GM12878 (cell line): ENCODE results near the gene LMAN1L.

Experiments
- BHLHE40 ChIP-seq, 2 experiments: fragments of 450-650 bp in 1 of 2; IDR thresholded peaks; 2 replicates each; pipeline ENCODE4 v1.6.1; 2011 to 2017; ENCODE audit warnings: low read depth in 2 of 2, borderline replicate concordance in 1 of 2, improper control_type of control experiment in 1 of 2, low read length in 1 of 2, mild to moderate bottlenecking in 1 of 2
- EGR1 ChIP-seq, 2 experiments: IDR thresholded peaks; 1 replicate in 1 of 2; 2 replicates in 1 of 2; pipeline ENCODE4 v1.6.1; 2011 to 2012; ENCODE audit warnings: low read depth in 2 of 2, low read length in 2 of 2, borderline replicate concordance in 1 of 2, mild to moderate bottlenecking in 1 of 2, moderate library complexity in 1 of 2
- EZH2 ChIP-seq: IDR thresholded peaks from 2 replicates; pipeline ENCODE4 v1.6.1; 2012; ENCODE audit warnings: low read depth, mild to moderate bottlenecking, control low read depth, inconsistent platforms, low read length, borderline replicate concordance; ENCODE audit not compliant: control insufficient read depth
- MAX ChIP-seq: IDR thresholded peaks from 2 replicates; pipeline ENCODE4 v1.6.1; 2012; ENCODE audit warnings: low read depth, low read length, improper control_type of control experiment
- NFYB ChIP-seq: IDR thresholded peaks from 2 replicates; pipeline ENCODE4 v1.6.1; 2011; ENCODE audit warnings: low read depth, mild to moderate bottlenecking, low read length, improper control_type of control experiment, moderate library complexity; ENCODE audit not compliant: insufficient read depth

- TF ChIP-seq EZH2 (no peak), MAX (no peak), BHLHE40 (IDR thresholded peaks at IDR 0.05; ENCODE audit: borderline replicate concordance in 1 of 2, low read depth in 2 of 2, low read length in 1 of 2) (no peak), EGR1 (IDR thresholded peaks at IDR 0.05; ENCODE audit: borderline replicate concordance in 1 of 2, low read depth in 2 of 2, low read length in 2 of 2) (no peak), NFYB (no peak)
These were observed 22.9 kb upstream of the LMAN1L start for GRCh38 chr15:74789741-74790079.
